SH-SY5Y (cell line): ENCODE data around the gene IFITM2.

ENCODE experiments used
- GATA2 ChIP-seq: IDR thresholded peaks from 2 replicates; pipeline ENCODE4 v1.6.1; 2011; ENCODE audit warnings: mild to moderate bottlenecking, low read depth, low read length
- GATA3 ChIP-seq: IDR thresholded peaks from 2 replicates; pipeline ENCODE4 v1.6.1; 2011; ENCODE audit warnings: low read depth, mild to moderate bottlenecking, low read length, moderate library complexity

Gene IFITM2

GRCh38 chr11:344836-345578, 37.4 kb downstream of the IFITM2 start:
- no peak for TF ChIP-seq GATA2
- no peak for TF ChIP-seq GATA3

DNA sequence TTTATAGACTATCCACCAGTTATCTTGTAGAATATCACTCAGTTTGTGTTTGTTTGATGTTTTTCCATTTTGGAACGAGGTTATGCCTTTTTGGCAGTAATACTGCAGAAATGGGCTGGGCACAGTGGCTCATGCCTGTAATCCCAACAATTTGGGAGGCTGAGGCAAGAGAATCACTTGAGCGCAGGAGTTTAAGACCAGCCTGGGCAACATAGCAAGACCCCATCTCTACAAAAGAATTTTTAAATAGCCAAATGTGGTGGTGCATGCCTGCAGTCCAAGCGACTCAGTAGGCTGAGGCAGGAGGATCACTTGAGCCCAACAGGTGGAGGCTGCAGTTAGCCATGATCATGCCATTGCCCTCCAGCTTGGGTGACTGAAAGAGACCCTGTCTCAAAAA, 38.9 kb downstream of the IFITM2 start:
- TF ChIP-seq GATA2, result no peak
- no peak for TF ChIP-seq GATA3

DNA sequence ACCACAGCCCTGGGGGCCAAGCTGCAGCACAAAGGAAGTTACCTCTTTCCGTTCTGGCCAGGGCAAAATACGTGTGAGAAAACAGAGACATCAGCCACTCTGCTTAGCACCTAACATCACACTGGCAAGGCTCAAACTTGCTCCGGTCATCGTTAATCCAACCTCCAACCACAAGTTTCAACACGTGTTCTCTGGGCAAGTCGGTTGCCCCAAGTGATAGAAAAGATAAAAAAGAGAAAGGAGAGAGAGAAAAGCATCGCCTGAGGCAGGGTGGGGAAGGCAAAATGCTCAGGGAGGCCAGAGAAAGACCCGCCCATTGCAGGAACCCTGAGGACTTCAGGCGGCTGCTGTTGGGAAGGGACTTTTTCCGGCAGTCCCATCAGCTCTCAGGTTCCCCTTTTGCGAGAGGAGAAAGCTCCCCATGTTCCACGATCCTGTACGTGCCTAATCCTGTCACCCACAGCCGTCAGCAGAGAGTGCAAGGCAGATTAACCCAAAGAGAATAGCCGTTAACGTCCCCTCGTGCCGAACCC, 43.2 kb downstream of the IFITM2 start:
- TF ChIP-seq GATA2, result no peak

- TF ChIP-seq GATA2 (no peak), GATA3 (no peak)
Observed at GRCh38 chr11:351411-351810, 43.8 kb downstream of the IFITM2 start.

DNA sequence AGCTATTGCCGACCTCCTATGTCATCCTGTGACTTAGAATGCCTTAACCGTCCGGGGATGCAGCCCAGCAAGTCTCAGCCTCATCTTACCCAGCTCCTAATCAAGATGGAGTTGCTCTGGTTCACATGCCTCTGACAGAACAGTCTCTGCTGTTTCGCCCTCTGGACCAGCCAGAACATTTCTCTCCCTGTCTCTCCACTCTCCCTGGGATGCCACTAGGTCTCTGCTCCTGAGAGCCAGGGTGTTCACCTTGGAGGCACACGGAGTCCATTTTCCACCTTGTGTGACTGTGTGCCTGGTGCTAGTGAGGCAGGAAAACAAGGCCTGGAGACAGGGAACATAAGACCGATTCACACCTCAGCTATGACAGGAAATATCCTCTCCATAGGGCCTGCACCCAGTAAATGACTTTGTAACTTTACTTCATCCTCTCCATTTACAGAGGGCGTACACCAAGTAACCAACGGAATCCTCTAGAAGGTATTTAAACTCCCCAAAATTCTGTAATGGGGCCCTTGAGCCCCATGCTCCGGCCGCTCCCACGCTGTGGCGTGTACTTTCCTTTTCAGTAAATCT, 44.9 kb downstream of the IFITM2 start:
- no peak for TF ChIP-seq GATA3
- no peak for TF ChIP-seq GATA2

GRCh38 chr11:353179-353873, 45.7 kb downstream of the IFITM2 start:
- TF ChIP-seq GATA3 (no peak), GATA2 (no peak)

GRCh38 chr11:355581-356458, 48.2 kb downstream of the IFITM2 start:
- TF ChIP-seq GATA2, result no peak
- no peak for TF ChIP-seq GATA3

- TF ChIP-seq GATA2 (no peak), GATA3 (no peak)
Observed at GRCh38 chr11:356610-357009, 49.0 kb downstream of the IFITM2 start.

DNA sequence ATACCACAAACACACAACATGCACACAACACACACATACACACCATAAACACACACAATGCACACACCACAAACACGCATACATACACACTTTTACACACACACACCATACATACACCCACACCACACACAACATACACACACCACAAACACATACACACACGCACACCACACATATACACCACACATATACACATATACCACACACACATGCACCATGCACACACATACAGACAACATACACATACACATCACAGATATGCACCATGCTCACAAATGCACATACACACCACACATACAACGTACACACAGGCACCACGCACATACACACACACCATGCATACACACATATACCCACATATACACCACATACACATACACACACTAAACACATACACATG, 50.0 kb downstream of the IFITM2 start:
- no peak for TF ChIP-seq GATA3
- TF ChIP-seq GATA2, result no peak

DNA sequence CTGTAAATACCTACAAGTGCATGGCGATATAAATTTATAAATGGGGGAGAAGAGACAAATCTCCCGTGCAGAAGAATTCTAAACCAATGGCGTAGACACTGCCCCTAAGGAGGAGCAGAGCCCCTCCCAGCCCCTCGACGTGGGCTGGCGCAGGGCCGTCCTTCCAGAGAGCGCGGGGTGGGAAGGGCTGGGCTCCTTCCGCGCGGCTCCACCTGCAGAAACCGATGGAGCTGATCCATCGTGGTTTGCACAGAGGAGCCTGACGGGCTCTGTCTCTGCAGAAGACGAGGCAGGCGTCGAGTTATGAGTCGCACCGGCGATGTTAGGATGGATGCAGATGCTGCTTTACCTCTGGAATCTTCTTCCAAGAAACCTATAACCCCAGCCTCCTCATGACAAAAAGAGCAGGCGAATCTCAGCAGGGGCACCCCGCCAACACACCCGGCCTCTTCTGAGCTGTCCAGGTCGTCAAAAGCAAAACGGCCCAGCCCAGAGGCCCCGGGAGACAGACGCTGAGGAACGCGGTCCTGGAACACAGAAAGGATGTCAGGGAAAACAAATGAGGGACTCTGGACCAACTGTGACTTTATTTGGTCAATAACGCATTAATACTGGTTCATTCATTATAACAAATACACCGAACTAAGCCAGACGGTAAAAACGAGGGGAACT, 50.6 kb downstream of the IFITM2 start:
- no peak for TF ChIP-seq GATA2
- TF ChIP-seq GATA3, result no peak
